ENCODE measurements around the gene PRIM1. TPM values are rescaled to one million over a fixed set of nuclear protein-coding genes. Genes with fewer than 3 reads are reported as not detected.
"Not testable (repeated sequence)": the region's sequence is repeated elsewhere in the genome, so short reads cannot be mapped to it uniquely, and the experiment has no call there.

Gene PRIM1
- polyA plus RNA-seq (ENCODE audit: insufficient read length), result 9.0 TPM

GRCh38 chr12:56751712-56752598 lies at the start of gene PRIM1:
Gene PRIM1 (minus strand): TSS chr12:56752323. CDS start chr12:56752298, 25 bp downstream.
- peak; percentile 48 for DNase-seq (ENCODE audit: low read depth)

GRCh38 chr12:56800221-56800620 lies 48.1 kb upstream of the PRIM1 start:
- no peak for DNase-seq (ENCODE audit: low read depth)

- DNase-seq (ENCODE audit: low read depth), result not testable (repeated sequence)
Measured at GRCh38 chr12:56799345-56799744, 47.2 kb upstream of the PRIM1 start.

GRCh38 chr12:56795791-56796190 lies 43.7 kb upstream of the PRIM1 start:
- DNase-seq (ENCODE audit: low read depth), result not testable (repeated sequence)

GRCh38 chr12:56795046-56795562 lies 43.0 kb upstream of the PRIM1 start:
- not testable (repeated sequence) for DNase-seq (ENCODE audit: low read depth)

GRCh38 chr12:56793124-56793523 lies 41.0 kb upstream of the PRIM1 start:
- not testable (repeated sequence) for DNase-seq (ENCODE audit: low read depth)

- no peak for DNase-seq (ENCODE audit: low read depth)
Measured at GRCh38 chr12:56792678-56793077, 40.6 kb upstream of the PRIM1 start.

- not testable (repeated sequence) for DNase-seq (ENCODE audit: low read depth)
Measured at GRCh38 chr12:56789429-56789828, 37.3 kb upstream of the PRIM1 start.

- no peak for DNase-seq (ENCODE audit: low read depth)
Measured at GRCh38 chr12:56787498-56787897, 35.4 kb upstream of the PRIM1 start.

- no peak for DNase-seq (ENCODE audit: low read depth)
Measured at GRCh38 chr12:56785874-56786273, 33.8 kb upstream of the PRIM1 start.

- DNase-seq (ENCODE audit: low read depth), result no peak
Measured at GRCh38 chr12:56785141-56785865, 33.2 kb upstream of the PRIM1 start.

GRCh38 chr12:56781726-56782125 lies 29.6 kb upstream of the PRIM1 start:
- no peak for DNase-seq (ENCODE audit: low read depth)

GRCh38 chr12:56778756-56779155 lies 26.6 kb upstream of the PRIM1 start:
- no peak for DNase-seq (ENCODE audit: low read depth)

GRCh38 chr12:56776654-56777053 lies 24.5 kb upstream of the PRIM1 start:
- no peak for DNase-seq (ENCODE audit: low read depth)

GRCh38 chr12:56775638-56776037 lies 23.5 kb upstream of the PRIM1 start:
- no peak for DNase-seq (ENCODE audit: low read depth)

GRCh38 chr12:56773113-56773512 lies 21.0 kb upstream of the PRIM1 start:
- no peak for DNase-seq (ENCODE audit: low read depth)

GRCh38 chr12:56772625-56773024 lies 20.5 kb upstream of the PRIM1 start:
- DNase-seq (ENCODE audit: low read depth), result no peak

- DNase-seq (ENCODE audit: low read depth), result no peak
Measured at GRCh38 chr12:56769868-56770267, 17.7 kb upstream of the PRIM1 start.

- DNase-seq (ENCODE audit: low read depth), result no peak
Measured at GRCh38 chr12:56768424-56768823, 16.3 kb upstream of the PRIM1 start.

- no peak for DNase-seq (ENCODE audit: low read depth)
Measured at GRCh38 chr12:56766535-56766934, 14.4 kb upstream of the PRIM1 start.

GRCh38 chr12:56763753-56764657 lies 11.9 kb upstream of the PRIM1 start:
- DNase-seq (ENCODE audit: low read depth), result no peak
